Activated CD4-positive, alpha-beta T cell treated with anti-CD3 and anti-CD28 coated beads for 24 hours (primary cell): Measurements from ENCODE around the gene PHACTR3.
"Not testable (repeated sequence)": the region's sequence is repeated elsewhere in the genome, so short reads cannot be mapped to it uniquely, and the experiment has no call there.

Experiments
- DNase-seq, 2 donors: peaks; one replicate each; pipeline ENCODE4 v3.0.0-alpha.2; 2020; ENCODE audit warnings: low read depth in 2 of 2

PHACTR3 gene

DNA sequence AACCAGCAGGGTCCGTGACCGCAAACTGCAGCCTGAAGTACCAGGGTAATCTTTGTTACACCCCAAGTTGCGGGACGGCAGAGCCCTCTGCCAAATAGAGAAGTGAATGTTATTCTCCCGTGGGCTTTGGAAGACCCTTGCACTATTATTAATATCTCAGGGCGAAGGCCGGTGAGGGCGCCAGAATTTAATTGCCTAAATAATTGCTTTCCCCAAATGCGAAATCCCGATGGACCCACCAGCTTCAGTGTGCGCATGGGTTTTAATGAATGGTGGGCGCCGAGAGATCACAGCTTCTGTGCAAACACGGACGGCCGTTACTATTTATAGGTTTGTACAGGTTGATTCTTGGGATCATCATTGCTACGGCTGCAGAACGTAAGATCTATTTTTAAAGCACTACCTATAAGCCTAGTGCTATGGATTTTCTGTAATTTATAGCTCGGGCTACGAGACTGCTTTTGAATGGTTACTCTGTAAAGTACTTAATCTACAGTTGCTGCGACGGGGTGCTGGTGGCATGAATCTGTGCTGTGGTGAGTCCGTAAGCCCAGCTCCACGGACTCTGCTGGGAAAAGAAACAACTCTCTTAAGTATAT is 15.2 kb upstream of the PHACTR3 start:
- no peak for DNase-seq

DNA sequence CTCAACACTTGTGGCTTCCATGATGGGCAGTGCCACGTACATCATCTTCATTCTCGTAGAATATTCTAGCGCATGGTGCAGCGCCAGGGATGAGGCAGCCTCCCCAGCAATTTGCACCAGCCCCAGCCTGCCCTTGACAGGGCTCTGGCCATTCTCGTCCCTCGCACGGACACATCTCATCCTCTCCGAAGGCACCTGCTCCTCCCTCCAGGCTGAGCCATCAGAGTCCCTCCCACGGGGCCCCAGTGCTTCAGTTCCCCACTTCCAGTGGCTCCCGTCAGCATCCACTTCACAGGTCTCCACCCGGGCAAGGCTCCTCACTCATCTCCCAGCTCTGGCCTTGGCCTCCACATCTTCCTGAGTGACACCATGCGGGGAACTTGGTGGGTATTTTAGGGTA is 13.3 kb upstream of the PHACTR3 start:
- DNase-seq: no peak

DNA sequence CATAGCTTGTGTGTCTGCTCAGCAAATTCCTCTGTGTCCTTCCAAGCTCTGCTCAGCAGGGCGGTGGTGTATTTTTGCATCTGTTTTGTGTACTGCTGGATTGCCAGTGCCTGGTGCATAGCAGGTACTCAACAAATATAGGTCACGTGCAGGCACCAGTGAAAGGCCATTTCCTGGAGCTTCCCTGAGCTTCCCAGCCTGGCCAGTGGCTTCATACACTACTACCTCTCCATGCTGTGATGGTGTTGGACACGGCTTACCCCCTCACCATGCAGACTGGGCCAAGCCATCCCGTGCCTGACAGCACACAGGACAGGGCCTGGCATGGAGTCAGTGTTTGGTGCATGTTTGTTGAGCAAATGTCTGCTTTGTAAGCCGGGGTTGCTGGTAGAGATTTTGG is 7.7 kb upstream of the PHACTR3 start:
- no peak for DNase-seq

DNA sequence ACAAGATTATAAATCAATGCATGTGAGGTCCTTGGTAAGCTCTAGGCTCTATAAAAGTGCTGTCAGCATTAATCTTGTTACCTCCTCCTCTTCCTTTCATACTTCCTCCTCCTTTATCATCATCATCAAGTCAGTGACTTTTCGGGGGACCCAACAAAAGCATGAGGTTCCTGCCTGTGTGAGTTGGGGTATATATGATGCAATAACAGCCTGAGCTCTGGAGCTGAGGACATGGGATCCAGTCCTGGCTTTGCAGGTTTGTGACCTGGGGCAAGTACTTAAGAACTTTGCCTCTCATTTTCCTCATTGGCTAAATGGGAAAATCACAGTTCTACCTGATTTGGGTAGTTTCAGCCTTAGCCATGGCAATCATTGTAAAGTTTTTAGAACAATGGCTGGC is 7.1 kb upstream of the PHACTR3 start:
- DNase-seq: no peak

DNA sequence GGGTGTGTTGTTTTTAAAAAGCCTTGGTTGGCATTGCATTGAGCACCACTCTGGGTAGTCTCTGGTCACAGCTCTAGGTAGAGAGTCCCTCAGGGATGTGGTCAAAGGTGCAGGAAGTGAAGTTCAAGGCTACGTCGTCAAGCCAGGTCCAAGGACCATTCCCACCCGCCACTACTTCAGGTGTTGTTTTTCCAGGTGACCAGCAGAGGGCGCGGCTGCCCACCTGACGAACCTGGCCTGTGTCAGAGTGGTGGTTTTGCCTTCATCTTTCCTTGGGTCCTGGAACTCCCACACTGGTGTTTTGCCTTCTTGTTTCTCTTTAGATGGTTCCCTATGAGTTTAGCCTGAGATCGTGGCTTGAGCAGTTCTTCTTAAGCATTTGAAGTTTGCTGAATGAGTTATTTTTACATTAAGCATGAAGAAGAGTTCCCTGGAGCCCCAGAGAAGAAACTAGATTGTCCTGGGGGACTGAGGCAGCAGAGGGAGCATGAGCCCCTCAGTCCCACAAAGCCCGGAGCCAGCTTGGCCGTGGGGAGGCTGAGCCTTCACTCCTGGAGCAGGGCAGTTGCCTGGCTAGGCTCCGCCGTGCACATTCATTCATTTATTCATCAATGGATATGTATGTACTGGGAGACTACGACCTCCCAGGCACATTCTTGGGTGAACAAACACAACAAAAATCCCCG is 5.6 kb upstream of the PHACTR3 start:
- DNase-seq: peak in 1 of 2 donors; percentile 30

DNA sequence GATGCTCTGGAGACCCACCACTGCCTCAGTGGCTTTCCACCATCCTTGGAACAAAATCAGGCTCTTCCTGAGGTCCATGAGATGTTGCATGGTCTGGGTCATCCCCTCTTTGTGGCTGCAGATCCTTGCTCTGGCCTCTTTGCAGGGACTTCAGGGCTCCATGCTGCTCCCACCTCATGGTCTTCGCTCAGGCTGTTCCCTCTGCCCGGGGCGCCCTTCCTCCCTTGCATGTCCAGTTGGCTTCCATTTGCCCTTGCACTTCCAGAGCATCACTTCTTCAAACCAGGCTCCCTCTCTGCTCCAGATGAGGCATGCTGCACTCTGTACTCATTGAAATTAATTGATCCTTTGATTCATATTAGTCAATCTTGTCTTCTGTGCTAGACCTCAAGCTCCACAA is 4.4 kb upstream of the PHACTR3 start:
- DNase-seq: no peak

DNA sequence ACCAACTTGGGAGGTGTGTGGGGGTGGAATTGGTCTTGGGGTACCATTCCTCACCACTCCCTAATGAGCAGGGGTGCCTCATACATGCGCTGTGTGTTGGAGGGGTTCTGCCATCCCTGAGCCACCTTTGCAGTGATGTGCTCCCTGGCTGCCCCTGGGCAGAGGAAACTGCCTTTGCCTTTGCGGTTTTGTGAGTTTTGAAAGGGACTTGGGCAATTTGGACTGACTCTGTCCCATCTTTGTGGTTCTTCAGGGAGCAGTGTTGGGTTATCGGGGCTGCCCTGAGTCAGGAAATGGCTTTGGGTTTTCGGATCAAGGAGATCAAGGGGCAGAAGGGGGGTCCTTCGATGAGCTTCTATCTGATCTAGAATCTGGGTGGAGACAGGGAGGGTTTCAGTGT is 3.9 kb upstream of the PHACTR3 start:
- DNase-seq: no peak

DNA sequence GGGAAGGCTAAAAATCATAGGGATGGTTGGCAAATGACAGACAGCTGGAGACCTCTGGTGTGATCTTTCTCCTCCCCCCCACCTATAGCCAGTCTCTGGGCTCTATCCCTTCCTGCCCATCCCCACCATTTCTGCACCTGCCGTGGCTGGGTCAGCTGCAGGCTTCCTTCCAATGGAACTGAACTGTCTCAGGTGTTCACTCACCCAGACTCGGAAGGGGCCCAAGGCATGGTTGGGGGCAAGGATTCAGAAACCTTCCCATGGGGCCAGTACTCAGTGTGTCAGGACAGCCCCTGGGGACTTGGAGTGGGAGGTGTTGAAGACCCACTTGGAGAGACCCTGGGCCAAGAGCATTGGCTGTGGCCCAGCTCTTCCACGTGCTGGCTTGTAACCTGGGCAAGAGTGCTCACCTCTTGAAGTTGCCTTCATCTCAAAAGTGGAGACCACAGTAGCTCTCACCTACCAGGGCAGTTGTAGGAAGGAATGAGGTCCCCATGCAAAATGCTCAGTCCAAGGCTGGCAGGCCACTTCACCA is 1.7 kb upstream of the PHACTR3 start:
- DNase-seq: no peak

DNA sequence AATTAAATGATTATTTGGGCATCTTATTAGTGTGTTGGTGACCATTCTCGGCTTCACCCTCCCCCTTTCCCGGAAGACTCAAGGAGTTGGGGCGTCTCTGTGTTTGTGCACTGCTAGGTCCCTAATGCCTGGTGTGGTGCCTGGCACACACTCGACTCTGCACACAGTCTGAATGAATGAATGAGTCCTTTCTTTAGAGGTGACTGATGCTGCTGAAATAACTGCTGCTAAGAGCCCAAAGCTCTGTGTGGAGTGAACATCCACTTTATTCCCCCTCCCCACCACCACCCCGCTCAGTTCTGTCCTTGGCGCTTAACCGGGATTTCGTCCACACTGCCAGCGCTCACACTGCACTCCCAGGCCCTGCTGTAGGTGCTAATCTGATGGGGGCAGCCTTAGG is 1.2 kb upstream of the PHACTR3 start:
- no peak for DNase-seq

DNA sequence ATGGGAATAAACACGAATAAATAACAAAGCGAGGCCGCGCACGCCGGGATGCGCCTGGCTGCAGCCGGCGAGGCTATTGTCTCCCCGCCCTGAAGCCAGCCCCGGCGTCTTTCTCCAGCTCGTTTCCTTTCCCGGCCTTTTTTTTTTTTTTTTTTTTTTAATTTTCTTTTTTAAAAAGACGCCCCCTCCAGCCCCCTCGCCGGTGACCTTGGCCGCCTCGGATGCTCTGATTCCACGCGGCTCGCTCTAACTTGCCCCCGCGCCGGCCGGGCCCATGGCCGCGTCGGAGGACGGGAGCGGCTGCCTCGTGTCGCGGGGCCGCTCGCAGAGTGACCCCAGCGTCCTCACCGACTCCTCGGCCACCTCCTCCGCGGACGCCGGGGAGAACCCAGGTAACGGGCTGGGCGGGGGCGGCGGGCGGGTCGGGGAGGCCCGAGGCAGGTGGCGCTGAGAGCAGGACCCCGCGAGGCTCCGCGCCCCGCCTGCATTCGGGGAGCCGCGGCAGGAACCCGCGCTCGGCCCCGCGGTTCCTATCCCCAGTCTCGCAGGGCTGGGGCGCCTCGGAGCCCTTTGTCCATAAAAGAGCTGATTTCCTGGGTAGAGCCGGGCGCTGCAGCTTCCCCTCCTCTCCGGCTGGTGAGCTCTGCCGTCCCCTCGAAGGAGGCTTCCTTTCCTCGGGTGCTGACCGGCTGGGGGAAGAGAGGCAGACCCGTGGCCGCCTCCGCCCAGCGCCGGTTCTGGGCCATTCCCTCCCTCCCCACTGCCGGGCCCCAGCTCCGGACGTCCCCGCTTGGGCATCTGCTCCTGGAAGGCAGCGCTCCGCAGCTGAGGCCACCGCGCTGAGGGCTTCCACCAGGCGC is 631 bp downstream of the PHACTR3 start:
- DNase-seq: no peak

DNA sequence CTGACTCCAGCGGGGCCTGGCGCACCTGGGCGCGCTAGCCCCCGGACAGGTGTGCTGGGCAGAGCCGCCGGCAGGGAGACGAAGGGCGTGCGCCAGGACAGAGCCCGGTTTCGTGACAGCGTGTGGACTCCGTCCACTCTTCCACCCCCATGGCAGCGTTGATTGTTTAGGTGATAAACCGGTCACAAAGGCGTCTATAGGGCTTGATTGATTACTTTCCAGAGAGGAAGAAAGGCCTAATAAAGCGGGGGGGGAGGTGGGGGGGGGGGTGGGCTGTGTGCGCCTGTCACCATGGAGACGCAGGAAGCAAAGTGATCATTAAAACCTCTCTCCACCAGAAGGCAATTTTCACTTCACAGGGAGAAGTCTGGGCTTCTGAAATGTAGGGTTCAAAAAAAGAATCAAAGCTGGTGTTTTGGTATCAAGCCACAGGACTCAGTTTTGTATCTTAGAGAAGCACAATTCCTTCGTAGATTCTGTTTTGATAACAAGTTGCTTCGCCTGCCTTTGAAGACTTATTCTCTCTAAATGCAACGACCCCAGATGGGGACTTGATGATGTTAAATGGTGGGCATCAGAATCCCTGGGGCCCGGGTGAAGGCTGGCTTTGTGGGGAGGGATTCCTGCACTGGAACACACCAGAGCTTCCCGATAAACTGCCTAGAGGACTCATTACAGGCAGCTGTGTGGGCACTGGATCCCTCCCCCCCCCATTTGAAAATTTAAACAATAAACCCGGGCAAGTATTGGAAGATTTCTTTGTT is 1.4 kb downstream of the PHACTR3 start:
- DNase-seq: no peak

DNA sequence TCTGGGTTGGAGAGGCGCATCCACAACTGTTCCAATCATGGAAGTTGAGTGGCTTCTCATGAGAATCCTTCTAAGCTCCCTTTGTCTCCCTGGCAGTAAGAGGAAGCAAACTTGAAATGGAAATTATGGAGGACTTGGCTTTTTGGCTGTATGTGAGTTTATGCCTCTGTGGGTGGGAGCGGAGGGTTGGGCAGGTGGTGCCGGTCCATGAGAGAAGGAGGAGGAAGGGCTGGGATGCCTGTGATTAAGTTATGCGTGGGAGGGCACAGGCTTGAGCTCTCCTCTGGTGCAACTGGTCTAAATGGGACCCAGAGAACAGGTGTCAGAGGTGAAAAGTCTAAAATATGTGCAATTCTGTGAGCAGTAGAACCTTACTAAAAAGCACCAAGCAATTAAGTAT is 2.2 kb downstream of the PHACTR3 start:
- no peak for DNase-seq

DNA sequence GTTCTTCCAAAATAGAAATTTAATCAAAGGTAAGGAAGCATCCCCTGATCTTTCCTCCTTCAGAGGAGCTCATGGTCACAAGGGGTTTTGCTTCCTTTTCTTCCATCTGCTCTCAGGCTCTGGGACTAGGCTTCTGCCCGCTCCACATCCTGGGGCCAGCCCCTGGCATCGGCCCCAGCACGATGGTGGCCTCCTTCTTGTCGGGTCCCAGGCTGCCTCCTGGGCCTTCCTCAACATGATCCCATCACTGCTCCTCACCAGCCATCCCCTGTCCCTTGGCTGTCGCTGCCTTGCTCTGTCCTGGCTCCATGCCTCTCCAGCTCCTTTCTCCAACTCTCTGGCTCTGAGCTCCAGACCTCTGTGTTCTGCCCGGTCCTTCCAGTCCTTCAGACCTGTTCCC is 4.1 kb downstream of the PHACTR3 start:
- no peak for DNase-seq

DNA sequence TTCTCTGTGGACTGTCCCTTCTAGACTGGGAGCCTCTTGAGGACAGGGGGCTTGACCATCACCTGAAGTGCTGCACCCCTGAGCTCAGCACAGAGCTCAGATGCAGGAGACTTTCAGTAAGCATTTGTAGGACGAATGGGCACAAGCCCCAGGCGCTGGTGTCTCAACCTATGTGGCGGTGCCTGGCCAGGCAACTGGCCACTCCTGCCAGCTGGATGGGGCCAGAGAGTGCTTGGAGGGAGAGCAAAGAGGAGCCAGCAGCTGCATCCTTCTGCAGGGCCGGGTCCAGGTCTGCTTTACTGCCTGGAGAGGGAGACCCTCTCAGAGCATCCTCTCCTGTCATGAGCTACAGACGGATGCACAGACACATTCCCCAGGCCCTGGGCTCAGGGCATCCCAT is 4.5 kb downstream of the PHACTR3 start:
- no peak for DNase-seq

DNA sequence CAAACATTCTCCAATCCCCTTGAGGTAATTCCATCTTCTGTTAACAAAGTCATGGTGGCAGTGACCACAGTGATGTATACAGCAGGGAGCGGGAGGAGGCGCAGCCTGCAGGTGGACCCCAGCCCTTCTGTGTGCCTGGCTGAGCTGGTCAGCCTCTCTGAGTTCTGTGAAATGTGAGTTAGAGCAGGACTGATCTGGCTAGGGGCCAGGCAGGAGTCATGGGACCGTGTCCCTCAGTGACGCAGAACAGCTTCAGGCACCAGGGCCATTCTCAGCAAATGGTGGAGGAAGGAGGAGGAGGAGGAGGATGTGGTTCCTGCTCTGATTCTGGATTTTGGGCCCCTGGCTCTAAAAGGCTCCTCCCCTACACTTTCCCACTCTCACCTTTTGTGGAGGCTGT is 6.9 kb downstream of the PHACTR3 start:
- DNase-seq: no peak

DNA sequence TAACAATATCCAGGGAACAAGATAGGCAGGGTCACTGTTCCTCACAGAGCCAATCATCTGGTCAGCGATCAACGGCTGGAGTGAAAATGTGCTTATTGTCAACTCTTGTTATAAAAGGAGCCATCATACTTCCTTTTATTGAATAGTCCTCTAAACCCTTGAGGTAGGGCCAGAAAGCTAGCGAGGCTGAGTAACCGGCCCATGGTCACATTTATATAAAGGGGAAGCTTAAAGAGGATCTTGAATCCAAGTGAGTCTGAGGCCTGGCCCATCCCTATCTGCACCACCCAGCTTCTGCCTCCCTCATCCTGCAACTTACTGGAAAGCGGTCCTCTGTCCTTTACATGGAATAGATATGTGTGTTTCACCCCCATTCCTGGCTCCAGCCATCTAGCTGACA is 9.5 kb downstream of the PHACTR3 start:
- no peak for DNase-seq

DNA sequence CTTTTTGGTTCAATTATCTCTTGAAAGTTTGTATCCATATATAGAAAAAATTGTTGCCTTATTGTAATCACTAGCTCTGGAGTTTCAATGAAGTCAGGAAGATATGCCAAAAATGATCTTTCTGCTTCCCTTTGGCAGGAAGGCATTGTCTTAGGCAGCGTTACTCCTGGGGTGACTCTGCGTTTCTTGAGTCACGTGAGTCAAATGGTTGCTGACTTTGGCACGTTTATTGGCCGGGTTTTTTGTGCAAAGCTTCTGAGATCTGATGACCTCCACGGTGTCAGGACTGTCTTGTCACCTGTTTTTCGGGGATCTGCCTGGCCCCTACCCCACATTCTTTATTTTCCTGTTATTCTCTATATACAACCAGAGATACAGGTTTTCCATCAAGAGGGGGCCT is 10.4 kb downstream of the PHACTR3 start:
- DNase-seq: no peak

DNA sequence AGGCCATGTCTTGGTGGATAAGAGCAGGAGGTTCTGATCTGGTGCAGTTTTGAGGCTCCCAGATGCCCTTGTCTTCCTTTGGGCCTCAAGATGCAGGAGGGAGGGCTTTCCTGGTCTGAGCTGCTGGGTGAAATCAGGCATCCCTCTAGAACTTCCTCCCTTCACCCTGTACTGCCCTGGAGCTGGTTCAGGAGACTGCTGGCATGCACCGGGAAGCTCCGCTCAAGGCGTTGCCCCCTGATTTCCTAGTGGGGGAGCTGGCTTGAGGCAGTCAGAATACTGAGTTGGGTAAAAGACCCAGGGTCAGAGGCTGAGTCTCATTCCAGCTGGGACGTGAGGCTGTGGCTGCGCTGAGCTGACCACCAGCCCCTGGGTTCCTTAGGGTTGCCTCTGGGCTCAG is 12.0 kb downstream of the PHACTR3 start:
- no peak for DNase-seq

DNA sequence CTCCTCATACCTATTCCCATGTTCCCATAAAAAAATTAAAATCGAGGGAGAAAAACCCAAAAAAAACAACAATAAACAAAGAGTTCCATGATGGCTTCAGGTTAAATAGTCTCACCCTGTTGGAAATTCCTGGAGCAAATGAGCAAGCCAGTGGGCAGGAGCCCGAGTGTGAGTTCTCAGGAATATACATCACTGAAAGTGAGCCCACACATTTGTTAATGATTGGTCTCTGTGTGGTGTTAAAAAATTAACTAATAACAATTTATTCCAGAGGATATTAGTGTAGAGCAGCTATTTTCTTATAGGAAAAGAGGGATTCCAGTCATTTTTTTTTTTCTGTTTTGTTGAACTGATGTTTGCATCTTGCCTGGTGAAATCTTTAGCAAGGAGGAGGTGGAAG is 12.9 kb downstream of the PHACTR3 start:
- DNase-seq: no peak

DNA sequence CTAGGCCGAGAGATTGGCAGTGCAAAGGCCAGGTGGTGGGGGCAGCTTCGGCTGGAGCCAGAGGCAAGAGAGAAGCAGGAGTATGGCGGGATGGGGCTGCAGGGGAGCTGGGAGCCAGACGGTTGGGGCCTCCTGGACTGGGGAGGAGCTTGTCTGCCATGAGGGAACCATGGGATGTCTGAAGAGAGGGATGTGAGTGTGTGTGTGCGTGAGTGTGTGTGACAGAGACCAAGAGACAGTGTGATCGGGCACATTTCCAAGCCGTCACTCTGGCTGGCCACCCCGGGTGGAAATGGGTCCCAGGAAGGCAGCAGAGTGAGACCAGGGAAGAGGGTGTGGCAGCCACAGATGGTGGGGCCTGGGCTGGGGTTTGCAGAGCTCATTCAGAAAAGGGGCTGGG is 13.8 kb downstream of the PHACTR3 start:
- no peak for DNase-seq

DNA sequence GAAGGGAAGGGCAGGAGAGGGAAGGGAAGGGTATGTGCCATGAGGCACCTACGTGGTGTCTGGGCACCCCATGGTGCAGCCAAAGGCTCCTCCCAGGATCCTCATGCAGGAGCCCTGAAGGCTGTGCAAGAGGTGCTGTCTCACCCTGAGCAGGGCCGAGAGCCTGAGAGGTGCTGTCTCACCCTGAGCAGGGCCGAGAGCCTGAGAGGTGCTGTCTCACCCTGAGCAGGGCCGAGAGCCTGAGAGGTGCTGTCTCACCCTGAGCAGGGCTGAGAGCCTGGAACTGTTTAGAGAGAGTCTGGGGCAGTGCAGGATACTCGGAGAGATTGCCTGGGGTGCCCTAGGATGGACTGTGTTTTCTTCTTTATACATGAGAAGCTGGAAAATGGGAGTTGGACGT is 14.2 kb downstream of the PHACTR3 start:
- DNase-seq: not testable (repeated sequence)

DNA sequence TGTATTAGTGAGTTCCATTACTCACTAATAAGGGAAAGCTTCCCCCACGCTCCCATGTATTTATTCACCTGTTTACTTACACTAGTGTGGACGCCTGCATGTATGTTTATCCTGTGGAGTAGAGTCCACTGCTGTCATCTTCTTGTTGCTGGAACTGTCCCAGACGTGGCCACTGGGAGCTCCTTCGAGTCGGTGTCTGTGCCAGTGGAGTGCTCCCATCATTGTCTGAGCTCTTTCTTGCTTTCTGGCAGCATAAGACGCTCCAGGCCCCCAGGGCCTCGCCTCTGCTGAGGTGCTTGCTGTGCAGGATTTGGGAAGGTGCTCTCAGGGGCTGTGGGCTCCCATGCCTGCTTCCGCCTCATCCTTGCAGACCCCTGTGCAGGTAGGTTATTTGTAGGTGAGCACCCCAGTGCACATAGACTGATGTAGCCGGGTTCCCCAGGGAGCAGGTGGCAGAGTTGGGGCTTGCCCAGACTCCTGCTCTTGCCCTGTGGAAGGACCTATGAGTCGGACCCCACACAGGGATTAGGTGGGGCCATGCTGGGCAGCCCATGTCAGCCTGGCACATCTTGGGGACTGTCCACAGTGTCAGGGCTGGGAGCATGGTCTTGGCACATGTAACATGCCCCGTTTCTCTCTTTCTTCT is 16.6 kb downstream of the PHACTR3 start:
- no peak for DNase-seq
